ENCODE measurements around the gene MBNL1. TPM values are rescaled to one million over a fixed set of nuclear protein-coding genes. Genes with fewer than 3 reads are reported as not detected.

MBNL1 gene
- total RNA-seq, 4 donors from 2014 or later: 190 to 279 (median 216) TPM

GRCh38 chr3:152373379-152373778 is 104.7 kb downstream of the MBNL1 start:
- DNase-seq: no peak
- 87 to 91% methylated on average over 4 of the region's 4 CpGs for WGBS, 2 donors
- H3K4me1 ChIP-seq: peaks cover 8 to 19% of the 10 kb centered on the region in 2 donors
- intact Hi-C loops (cut with DNase I): no loop called here
- H3K27ac ChIP-seq: no peak overlapping the region
- TF ChIP-seq CTCF (IDR thresholded peaks at IDR 0.05) (no peak), POLR2A (IDR thresholded peaks at IDR 0.05) (no peak)
- no peaks in the 10 kb centered on the region for H3K27me3 ChIP-seq
- no peaks in the 10 kb centered on the region for H3K9me3 ChIP-seq
- no peak overlapping the region for H3K4me3 ChIP-seq (replicated peaks in 1 of 3)
- no peaks in the 10 kb centered on the region for H3K36me3 ChIP-seq

- Histone ChIP-seq H3K4me1 (peaks cover 8 to 17% of the 10 kb centered on the region in 2 donors), H3K27me3 (no peaks in the 10 kb centered on the region), H3K36me3 (no peaks in the 10 kb centered on the region), H3K9me3 (no peaks in the 10 kb centered on the region), H3K4me3 (replicated peaks in 1 of 3) (no peak overlapping the region), H3K27ac (peak overlapping the region in 1 of 3 donors; percentile 36)
- intact Hi-C loops (cut with DNase I): no loop called here
- 60 to 68% methylated on average over 3 of the region's 3 CpGs for WGBS, 2 donors
- DNase-seq: no peak
- no peak for TF ChIP-seq CTCF (IDR thresholded peaks at IDR 0.05)
- TF ChIP-seq POLR2A (IDR thresholded peaks at IDR 0.05): no peak
Measured at GRCh38 chr3:152374262-152374990, 105.7 kb downstream of the MBNL1 start.

GRCh38 chr3:152375546-152375945 is 106.8 kb downstream of the MBNL1 start:
- 82 to 93% methylated on average over 3 of the region's 3 CpGs for WGBS, 2 donors

GRCh38 chr3:152376351-152377183 is 107.8 kb downstream of the MBNL1 start:
- TF ChIP-seq CTCF (IDR thresholded peaks at IDR 0.05) (no peak), POLR2A (IDR thresholded peaks at IDR 0.05) (no peak)
- peaks cover 13 to 22% of the 10 kb centered on the region in 2 donors for H3K4me1 ChIP-seq
- WGBS, 2 donors: 71 to 75% methylated on average over 9 of the region's 9 CpGs
- H3K9me3 ChIP-seq: no peaks in the 10 kb centered on the region
- no peak for DNase-seq
- no peak overlapping the region for H3K4me3 ChIP-seq (replicated peaks in 1 of 3)
- intact Hi-C loops (cut with DNase I): no loop called here
- H3K27me3 ChIP-seq: no peaks in the 10 kb centered on the region
- peak overlapping the region in 2 of 3 donors; percentile 17 to 54 for H3K27ac ChIP-seq
- no peaks in the 10 kb centered on the region for H3K36me3 ChIP-seq

More at GRCh38 chr3:152375546-152375945, 106.8 kb downstream of the MBNL1 start:
- intact Hi-C loops (cut with DNase I): no loop called here
- Histone ChIP-seq H3K27ac (peak overlapping the region in 1 of 3 donors; percentile 54), H3K36me3 (no peaks in the 10 kb centered on the region), H3K4me1 (peaks cover 8 to 16% of the 10 kb centered on the region in 2 donors), H3K27me3 (no peaks in the 10 kb centered on the region), H3K9me3 (no peaks in the 10 kb centered on the region), H3K4me3 (replicated peaks in 1 of 3) (no peak overlapping the region)
- TF ChIP-seq POLR2A (IDR thresholded peaks at IDR 0.05): no peak
- TF ChIP-seq CTCF (IDR thresholded peaks at IDR 0.05): no peak
- no peak for DNase-seq

- 92 to 93% methylated on average over 4 of the region's 4 CpGs for WGBS, 2 donors
- peak overlapping the region in 1 of 3 donors; percentile 54 for H3K27ac ChIP-seq
- H3K4me1 ChIP-seq: peaks cover 18 to 28% of the 10 kb centered on the region in 2 donors
- no peaks in the 10 kb centered on the region for H3K9me3 ChIP-seq
- no peaks in the 10 kb centered on the region for H3K36me3 ChIP-seq
- TF ChIP-seq POLR2A (IDR thresholded peaks at IDR 0.05) (no peak), CTCF (IDR thresholded peaks at IDR 0.05) (no peak)
- no peaks in the 10 kb centered on the region for H3K27me3 ChIP-seq
- no peak for DNase-seq
- intact Hi-C loops (cut with DNase I): no loop called here
- no peak overlapping the region for H3K4me3 ChIP-seq (replicated peaks in 1 of 3)
Measured at GRCh38 chr3:152377184-152377570, 108.4 kb downstream of the MBNL1 start.
